ENCODE measurements around the gene CNN2.

CNN2 gene

GRCh38 chr19:1004204-1004802, 22.1 kb upstream of the CNN2 start:
- no peak overlapping the region for H3K27ac Mint-ChIP-seq
- no peak overlapping the region for H3K4me3 Mint-ChIP-seq
- H3K9me3 Mint-ChIP-seq: no peaks in the 10 kb centered on the region
- peaks cover 37% of the 10 kb centered on the region for H3K27me3 Mint-ChIP-seq
- no peak for ATAC-seq
- peaks cover 15% of the 10 kb centered on the region for H3K36me3 Mint-ChIP-seq
- H3K4me1 Mint-ChIP-seq: peaks cover 28% of the 10 kb centered on the region

- H3K9me3 Mint-ChIP-seq: no peaks in the 10 kb centered on the region
- H3K36me3 Mint-ChIP-seq: peaks cover 20% of the 10 kb centered on the region
- H3K4me1 Mint-ChIP-seq: peaks cover 28% of the 10 kb centered on the region
- no peak overlapping the region for H3K4me3 Mint-ChIP-seq
- no peak for ATAC-seq
- peaks cover 30% of the 10 kb centered on the region for H3K27me3 Mint-ChIP-seq
- no peak overlapping the region for H3K27ac Mint-ChIP-seq
These were observed 21.4 kb upstream of the CNN2 start for GRCh38 chr19:1004803-1005664.

- H3K4me3 Mint-ChIP-seq: peak overlapping the region; percentile 21
- peaks cover 27% of the 10 kb centered on the region for H3K36me3 Mint-ChIP-seq
- no peak for ATAC-seq
- peaks cover 21% of the 10 kb centered on the region for H3K27me3 Mint-ChIP-seq
- no peak overlapping the region for H3K27ac Mint-ChIP-seq
- H3K4me1 Mint-ChIP-seq: peaks cover 20% of the 10 kb centered on the region
- no peaks in the 10 kb centered on the region for H3K9me3 Mint-ChIP-seq
These were observed 19.6 kb upstream of the CNN2 start for GRCh38 chr19:1006711-1007398.

- peaks cover 27% of the 10 kb centered on the region for H3K36me3 Mint-ChIP-seq
- peak; percentile 29 for ATAC-seq
- peaks cover 16% of the 10 kb centered on the region for H3K4me1 Mint-ChIP-seq
- H3K9me3 Mint-ChIP-seq: no peaks in the 10 kb centered on the region
- H3K27me3 Mint-ChIP-seq: peaks cover 13% of the 10 kb centered on the region
- H3K4me3 Mint-ChIP-seq: no peak overlapping the region
- H3K27ac Mint-ChIP-seq: no peak overlapping the region
These were observed 18.8 kb upstream of the CNN2 start for GRCh38 chr19:1007399-1008251.

- Mint-ChIP-seq H3K9me3 (no peaks in the 10 kb centered on the region), H3K36me3 (peaks cover 27% of the 10 kb centered on the region), H3K27ac (no peak overlapping the region), H3K4me1 (peaks cover 14% of the 10 kb centered on the region), H3K4me3 (no peak overlapping the region), H3K27me3 (peaks cover 8% of the 10 kb centered on the region)
- no peak for ATAC-seq
These were observed 18.0 kb upstream of the CNN2 start for GRCh38 chr19:1008268-1009040.

- Mint-ChIP-seq H3K36me3 (peaks cover 27% of the 10 kb centered on the region), H3K27ac (no peak overlapping the region), H3K9me3 (no peaks in the 10 kb centered on the region), H3K4me1 (peaks cover 16% of the 10 kb centered on the region), H3K27me3 (no peaks in the 10 kb centered on the region), H3K4me3 (no peak overlapping the region)
- no peak for ATAC-seq
These were observed 17.1 kb upstream of the CNN2 start for GRCh38 chr19:1009041-1009980.

GRCh38 chr19:1009981-1010538, 16.3 kb upstream of the CNN2 start:
- no peak for ATAC-seq
- H3K27me3 Mint-ChIP-seq: no peaks in the 10 kb centered on the region
- peaks cover 17% of the 10 kb centered on the region for H3K4me1 Mint-ChIP-seq
- peaks cover 27% of the 10 kb centered on the region for H3K36me3 Mint-ChIP-seq
- no peaks in the 10 kb centered on the region for H3K9me3 Mint-ChIP-seq
- H3K4me3 Mint-ChIP-seq: no peak overlapping the region
- no peak overlapping the region for H3K27ac Mint-ChIP-seq

GRCh38 chr19:1010586-1011510, 15.6 kb upstream of the CNN2 start:
- Mint-ChIP-seq H3K9me3 (no peaks in the 10 kb centered on the region), H3K27ac (no peak overlapping the region), H3K4me1 (peaks cover 21% of the 10 kb centered on the region), H3K4me3 (no peak overlapping the region), H3K36me3 (peaks cover 27% of the 10 kb centered on the region), H3K27me3 (no peaks in the 10 kb centered on the region)
- no peak for ATAC-seq

- ATAC-seq: no peak
- Mint-ChIP-seq H3K4me1 (peaks cover 27% of the 10 kb centered on the region), H3K36me3 (peaks cover 21% of the 10 kb centered on the region), H3K9me3 (no peaks in the 10 kb centered on the region), H3K27me3 (no peaks in the 10 kb centered on the region), H3K27ac (no peak overlapping the region), H3K4me3 (no peak overlapping the region)
These were observed 14.5 kb upstream of the CNN2 start for GRCh38 chr19:1011831-1012333.

- peaks cover 17% of the 10 kb centered on the region for H3K36me3 Mint-ChIP-seq
These were observed 14.1 kb upstream of the CNN2 start for GRCh38 chr19:1012334-1012733.

GRCh38 chr19:1013218-1013617, 13.2 kb upstream of the CNN2 start:
- no peaks in the 10 kb centered on the region for H3K9me3 Mint-ChIP-seq
- peaks cover 22% of the 10 kb centered on the region for H3K36me3 Mint-ChIP-seq
- no peak overlapping the region for H3K27ac Mint-ChIP-seq
- peaks cover 37% of the 10 kb centered on the region for H3K4me1 Mint-ChIP-seq
- no peak overlapping the region for H3K4me3 Mint-ChIP-seq
- no peak for ATAC-seq
- no peaks in the 10 kb centered on the region for H3K27me3 Mint-ChIP-seq

More at GRCh38 chr19:1012334-1012733, 14.1 kb upstream of the CNN2 start:
- Mint-ChIP-seq H3K9me3 (no peaks in the 10 kb centered on the region), H3K4me1 (peaks cover 28% of the 10 kb centered on the region), H3K4me3 (no peak overlapping the region), H3K27me3 (no peaks in the 10 kb centered on the region), H3K27ac (no peak overlapping the region)
- ATAC-seq: no peak
